HG02798 (cell line): ENCODE measurements around the gene LSR.
"Not testable (repeated sequence)": the region's sequence is repeated elsewhere in the genome, so short reads cannot be mapped to it uniquely, and the experiment has no call there.

ENCODE experiments used
- ATAC-seq: cut with Tn5 transposase; IDR thresholded peaks from one replicate; pipeline ENCODE4 v1.9.1; 2021; ENCODE audit warnings: mild to moderate bottlenecking; ENCODE audit not compliant: unreplicated experiment, poor library complexity

Gene LSR

DNA sequence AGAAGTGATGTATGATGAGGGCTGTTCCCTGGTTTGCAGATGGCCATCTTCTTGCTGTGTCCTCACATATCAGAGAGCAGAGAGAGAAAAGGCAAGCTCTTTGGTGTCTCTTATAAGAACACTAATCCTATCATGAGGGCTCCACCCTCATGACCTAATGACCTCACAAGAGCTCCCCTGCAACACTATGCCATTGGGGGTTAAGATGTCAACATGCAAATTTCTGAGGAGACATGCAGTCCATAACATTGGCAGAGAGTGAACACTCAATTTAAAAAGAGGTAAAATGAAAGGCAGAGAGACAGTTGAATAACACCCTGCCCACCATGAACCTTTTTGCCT, 31.2 kb upstream of the LSR start:
- no peak for ATAC-seq

DNA sequence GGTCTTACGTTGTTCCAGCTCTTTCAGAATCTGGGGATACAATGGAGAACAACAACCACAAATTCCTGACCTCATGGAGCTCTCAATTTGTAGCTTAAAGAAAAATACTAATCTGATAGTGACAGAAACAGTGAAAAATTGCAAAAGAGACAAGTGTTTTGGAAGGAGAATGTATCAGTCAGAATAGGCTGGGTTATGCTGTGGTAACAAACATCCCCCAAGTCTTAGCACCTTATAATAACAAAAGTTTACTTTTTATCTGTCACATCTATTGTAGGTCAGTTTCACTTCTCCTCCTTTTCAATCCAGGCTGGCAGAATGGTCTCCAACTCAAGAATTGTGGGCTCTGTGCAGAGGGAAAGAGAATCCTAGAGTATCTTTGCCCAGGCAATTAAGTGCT, 29.8 kb upstream of the LSR start:
- no peak for ATAC-seq

DNA sequence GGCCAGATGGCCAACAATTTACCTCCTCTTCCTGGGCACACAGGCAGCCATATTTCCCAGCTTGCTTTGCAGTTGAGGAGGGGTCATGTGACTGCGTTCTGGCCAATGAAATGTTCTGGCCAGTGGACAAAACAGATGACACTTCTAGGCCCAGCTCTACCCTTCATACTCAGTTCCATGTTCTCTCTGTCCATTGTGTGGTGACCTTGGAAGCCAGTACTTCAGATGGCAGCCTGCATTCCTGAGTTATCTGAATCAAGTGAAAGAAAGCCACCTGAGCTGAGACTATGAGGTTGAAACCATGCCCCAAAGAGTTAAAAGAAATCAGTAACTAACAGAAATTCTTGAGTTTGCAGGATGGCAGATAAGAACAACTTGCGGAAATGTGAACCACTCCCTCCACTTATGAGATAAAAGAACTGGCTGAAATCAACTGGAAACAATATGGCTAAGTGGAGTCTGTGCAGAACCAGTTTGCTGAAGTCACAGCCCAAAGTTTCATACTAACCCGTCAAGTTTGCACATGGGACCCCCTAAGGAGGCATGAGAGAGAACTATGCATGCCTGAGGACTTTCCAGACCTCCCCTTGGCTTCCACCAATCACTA, 28.4 kb upstream of the LSR start:
- ATAC-seq, result no peak

DNA sequence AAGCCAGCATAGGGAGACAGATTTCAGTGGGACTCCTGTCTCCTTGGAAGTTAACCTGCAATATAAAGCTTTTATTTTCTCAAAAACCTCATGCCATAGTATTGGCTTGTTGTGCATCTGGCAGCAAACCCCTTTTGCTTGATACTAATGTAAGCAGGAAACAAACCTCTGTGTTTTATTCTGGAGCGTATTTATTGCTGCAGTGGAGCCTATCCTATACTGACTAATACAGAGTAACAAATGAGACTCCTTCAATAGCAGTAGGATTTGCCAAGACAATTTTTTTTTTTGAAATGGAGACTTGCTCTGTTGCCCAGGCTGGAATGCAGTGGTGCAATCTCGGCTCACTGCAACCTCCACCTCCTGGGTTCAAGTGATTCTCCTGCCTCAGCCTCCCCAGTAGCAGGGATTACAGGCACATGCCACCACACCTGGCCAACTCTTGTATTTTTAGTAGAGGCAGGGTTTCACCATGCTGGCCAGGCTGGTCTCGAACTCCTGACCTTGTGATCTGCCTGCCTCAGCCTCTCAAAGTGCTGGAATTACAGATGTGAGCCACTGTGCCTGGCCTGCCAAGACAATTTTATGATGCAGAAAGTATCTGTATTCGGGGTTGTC, 27.7 kb upstream of the LSR start:
- ATAC-seq, result not testable (repeated sequence)

DNA sequence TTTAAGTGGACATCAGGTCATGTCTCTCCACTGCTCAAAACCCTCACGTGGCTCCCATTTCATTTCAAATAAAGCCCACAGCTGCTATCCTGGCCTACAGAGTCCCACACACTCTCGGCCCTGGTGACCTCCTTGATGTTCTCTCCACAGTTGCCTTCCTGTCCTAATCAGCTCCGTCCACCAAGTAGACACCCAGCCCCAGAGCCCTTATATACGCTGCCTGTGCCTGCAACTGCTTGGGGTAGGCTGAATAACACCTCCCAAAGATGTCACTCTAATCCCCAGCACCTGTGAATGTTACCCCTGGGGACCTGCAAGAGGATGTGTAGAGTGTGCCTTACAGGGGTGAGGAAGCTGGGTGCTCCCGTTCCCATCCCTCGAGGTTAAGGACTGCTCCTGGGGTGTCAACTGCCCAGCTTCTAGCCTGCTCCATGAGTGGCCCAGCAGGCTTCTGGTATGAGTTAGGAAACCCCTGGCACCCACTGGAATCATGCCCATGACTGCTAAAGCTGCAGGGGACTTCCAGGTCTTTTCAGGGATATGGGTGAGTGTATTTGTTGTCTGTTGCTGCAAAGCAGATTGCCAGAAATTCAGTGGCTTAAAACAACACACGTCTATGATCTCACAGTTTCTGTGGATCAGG, 26.3 kb upstream of the LSR start:
- no peak for ATAC-seq

DNA sequence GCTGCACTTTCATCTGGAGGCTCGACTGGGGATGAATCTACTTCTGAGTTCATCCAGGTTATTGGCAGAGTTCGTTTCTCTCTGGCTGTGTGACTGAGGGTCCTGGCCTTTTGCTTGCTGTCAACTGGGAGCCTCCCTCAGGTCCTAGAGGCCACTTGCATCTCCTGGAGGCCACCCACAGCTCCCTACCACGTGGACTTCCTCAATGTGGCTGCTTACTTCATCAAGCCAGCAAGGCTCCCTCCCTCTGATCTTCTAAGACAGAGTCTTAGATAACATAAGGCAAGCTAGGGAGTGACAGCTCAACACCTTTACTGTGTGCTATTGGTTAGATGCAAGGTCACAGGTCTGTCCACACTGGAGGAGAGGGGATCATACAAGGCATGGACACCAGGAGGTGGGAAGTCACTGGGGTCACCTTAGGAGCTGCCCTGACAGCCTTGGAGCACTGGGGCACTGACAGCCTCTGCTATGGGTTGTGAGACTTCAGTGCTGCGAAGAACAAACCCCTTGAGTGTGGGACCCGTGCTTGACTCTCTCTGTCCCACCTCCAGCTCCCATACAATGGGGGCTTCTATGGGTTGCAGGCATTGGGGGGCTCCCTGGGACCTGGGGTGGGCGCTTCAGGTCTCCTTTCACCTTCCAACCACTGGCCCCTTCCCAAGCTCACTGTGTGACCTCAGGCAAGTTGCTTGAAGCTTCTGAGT, 25.6 kb upstream of the LSR start:
- ATAC-seq, result no peak

DNA sequence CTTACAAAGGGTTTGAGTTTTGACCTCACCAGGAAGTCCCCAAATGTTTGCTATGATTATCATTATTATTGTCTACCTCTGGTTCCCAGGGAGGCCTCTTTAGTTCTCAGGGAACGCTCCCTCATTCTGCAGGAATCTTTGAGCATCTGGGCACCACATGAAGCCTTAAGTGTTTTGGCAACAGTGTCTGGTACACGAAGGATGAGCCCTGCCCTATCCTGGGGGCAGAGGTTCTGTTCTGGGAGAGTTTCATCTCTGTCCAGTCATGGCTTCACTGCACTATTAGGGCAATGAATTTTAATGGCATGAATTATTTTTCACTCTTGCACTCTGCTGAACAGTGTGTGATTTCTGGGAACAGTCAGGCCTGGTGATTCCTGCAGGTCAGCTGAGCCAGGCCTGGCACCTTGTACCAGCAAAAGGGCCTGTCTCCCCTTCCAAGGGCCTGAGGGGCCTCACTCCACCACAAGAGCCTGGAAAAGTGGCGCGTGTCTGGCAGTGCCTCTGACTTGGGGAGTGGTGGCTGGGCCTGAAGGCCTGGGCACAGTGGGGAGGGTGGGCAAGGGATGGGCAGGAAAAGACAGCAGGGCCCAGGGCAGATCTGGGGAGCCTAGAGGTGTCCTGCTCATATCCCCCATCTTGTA, 24.8 kb upstream of the LSR start:
- no peak for ATAC-seq

DNA sequence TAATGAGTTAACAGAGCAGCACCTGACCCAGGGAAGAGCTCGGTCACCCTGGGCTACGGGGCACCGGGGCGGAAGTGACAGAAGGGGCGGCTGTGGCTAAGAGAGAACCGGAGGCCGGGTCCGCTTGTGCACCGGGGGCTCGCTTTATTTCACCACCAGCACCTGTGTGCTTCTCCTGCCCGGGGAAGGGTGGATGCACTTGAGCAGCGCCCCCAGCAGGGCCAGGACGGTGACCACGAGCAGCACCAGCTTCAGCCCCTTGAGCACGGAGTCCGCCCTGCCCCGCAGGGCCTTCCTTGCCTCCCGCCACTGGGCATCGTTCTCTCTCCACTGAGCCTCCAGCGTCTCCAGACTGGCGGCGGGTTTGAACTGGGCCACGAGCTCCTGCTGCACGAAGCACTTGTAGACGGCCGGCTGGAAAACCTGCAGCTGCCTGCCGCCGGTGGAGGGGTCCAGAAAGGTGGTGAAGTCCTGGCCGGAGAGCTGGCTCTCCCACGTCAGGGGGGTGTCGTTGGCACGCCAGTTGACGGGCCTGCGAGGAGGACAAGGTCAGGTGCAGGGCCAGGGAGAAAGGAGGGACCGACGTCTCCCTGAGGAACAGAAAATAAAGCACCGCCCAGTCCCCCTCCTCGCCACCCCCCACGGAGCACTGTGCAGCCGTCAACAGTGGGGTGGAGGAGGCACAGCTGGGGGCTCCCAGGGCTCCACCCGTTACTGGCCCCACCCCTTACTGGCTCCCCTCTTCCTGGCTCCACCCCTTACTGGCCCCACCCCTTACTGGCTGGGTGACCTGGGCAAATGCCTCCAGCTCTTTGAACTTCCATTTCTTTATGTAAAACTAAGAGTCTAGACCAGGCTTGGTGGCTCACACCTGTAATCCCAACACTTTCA, 23.9 kb upstream of the LSR start:
- no peak for ATAC-seq

DNA sequence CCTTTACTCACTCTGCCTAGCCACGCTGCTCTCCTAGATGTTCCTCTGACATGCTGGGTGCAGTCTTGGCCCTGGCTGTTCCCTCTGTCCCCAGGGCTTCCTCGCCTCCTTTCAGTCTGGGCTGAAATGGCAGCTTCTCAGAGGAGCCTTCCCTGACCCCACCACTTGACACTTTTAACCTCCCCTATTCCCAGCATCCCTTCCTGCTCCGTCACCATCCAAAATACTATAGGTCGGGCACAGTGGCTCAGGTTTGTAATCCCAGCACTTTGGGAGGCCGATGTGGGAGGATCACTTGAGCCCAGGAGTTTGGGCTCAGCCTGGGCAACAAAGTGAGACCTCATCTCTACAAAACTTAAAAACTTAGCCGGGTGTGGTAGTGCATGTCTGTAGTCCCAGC, 22.9 kb upstream of the LSR start:
- no peak for ATAC-seq

DNA sequence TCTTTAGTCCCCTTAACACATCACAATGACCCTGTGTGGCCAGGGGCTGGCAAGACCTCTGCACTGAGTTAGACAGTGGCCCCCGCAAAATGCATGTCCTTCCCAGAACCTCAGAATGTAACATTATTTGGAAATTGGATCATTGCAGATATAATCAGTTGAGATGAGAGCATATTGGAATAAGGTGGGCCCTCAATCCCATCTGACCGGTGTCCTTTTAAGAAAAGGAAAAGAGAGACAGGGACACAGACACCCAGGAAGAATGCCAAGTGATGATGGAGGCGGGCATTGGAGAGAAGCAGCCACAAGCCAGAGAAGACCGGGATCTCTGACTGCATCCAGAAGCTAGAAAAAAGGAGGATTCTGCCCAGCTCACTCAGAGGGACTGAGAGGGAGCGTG, 22.1 kb upstream of the LSR start:
- no peak for ATAC-seq

DNA sequence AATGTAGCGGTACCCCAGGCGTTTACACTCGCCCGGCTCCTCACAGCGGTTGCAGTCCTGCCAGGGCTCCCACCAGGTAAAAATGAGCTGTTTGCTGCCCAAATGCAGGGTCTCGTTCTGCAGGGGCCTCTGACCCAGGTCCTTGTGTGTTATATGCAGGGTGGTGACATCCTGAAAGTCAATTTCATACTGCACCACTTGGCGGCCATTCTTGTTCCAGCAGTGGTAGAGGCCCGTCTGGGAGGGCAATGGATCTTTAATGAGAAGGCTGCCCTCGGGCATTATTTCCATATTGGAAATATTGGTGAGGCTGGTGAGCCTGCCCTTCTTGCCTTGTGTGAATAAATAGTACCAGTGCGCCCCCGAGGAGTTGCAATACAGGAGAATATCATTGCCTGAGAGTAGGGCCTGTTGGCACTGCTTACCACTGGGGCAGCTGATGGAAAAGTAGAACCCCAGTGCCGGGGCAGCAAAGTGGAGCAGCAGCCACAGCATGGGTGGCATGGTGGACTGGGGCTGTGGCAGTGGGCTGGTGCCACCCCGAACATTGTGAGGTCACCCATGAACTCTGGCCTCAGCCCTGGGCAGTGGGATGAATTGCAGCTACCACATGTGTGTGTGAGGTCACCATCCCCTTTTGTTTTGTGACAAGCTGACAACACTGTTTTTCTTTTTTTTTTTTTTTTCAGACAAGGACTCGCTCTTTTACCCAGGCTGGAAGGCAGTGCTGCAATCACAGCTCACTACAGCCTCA, 20.4 kb upstream of the LSR start, which contains the start of gene FAM187B:
TSS of gene FAM187B (minus strand) at position 563 of the 754 bp plus-strand sequence. CDS start at position 504, 59 bp downstream.
- no peak for ATAC-seq

DNA sequence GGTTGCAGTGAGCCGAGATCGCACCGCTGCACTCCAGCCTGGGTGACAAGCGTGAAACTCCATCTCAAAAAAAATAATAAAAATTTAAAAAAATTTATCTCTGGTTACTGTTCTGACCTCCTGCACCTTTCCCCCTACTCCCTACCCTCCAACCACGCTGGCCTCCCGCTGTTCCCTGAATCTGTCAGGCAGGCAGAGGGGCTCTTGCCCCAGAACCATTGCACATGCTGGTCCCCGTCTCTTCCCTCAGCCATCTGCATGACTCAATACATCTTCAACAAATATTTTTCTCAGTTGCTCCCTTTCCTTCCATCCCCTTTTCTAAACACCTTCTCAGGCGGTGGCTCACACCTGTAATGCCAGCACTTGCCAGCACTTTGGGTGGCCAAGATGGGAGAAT, 19.2 kb upstream of the LSR start:
- no peak for ATAC-seq

DNA sequence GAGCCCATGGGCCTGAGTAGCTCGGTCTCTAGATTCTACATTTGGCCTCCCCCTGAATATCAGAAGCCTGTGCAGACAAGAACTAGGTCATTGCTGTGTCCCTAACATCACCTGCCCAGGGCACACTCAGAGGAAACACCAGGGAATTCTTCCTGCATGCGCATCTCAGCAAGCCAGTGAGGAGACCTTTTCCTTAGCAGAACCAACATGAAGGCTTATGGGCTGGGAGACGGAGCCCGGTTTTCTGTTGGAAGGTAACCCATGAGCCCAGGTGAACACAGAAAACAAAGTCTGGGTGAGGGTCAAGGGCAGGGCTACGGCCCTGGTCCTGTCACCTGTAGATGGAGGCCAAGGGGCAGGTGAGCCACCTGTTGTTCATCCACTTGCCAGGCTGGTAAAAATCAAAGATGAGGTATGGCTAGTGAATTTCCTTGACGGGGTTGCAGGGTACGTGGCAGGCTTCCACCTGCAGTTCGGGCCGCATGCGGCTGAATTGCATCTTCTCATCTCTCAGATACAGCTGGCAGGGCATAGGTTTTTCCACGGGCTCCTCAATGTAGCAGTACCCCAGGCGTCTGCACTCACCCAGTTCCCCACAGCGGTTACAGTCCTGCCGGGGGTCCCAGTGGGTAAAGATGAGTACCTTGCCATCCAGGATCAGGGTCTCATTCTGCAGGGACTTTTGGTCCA, 16.7 kb upstream of the LSR start:
- ATAC-seq, result no peak

DNA sequence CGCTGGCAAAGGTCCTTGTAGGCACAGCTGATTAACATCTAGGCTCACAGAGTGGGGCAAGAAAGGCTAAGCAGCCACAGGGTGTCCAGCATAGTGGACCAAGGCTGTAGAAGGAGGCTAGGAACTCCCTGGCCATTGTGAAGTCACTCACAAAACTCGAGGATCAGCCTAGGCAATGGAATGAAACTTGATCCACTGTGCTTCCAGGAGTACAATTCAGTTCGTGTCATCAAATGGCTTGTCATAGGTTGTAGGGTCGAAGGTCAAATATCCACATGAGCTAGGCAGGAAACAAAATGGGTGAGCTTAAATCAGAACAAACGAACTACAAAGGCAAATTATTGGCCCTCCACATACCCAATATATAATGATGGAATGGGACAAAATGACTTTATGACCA, 15.9 kb upstream of the LSR start:
- ATAC-seq, result no peak

DNA sequence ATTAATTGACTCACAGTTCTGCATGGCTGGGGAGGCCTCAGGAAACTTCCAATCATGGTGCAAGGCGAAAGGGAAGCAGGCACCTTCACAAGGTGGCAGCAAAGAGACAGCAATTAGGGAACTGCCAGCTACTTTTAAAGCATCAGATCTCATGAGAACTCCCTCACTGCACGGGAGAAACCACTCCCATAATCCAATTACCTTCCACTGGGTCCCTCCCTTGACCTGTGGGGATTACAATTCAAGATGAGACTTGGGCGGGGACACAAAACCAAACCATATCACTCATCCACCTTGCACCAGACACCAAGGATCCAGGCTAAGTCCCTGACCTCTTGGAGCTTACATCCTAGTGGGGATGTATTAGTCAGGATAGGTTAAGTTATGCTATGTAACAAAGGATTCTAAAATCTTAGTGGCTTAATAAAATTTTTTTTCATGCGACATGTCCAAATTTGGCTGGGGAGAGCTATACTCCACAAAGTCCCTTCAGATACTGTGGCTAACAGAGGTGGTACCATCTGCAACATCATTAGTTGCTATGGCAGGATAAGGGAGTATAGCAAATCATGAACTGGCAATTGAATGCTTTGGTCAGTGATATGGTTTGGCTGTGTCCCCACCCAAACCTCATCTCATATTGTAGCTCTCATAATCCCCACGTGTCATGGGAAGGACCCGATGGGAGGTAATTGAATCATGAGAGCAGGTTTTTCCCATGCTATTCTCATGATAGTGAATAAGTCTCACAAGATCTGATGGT, 12.0 kb upstream of the LSR start:
- no peak for ATAC-seq

DNA sequence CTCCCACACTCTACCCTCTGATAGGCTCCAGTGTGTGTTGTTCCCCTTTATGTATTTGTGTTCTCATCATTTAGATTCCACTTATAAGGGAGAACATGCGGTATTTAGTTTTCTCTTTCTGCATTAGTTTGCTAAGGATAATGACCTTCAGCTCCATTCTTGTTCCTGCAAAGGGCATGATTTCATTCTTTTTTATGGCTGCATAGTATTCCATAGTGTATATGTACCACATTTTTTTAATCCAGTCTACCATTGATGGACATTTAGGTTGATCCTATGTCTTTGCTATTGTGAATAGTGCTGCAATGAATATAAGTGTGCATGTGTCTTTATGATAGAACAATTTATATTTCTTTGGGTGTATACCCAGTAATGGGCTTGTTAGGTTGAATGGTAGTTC, 9.2 kb upstream of the LSR start:
- ATAC-seq, result not testable (repeated sequence)

DNA sequence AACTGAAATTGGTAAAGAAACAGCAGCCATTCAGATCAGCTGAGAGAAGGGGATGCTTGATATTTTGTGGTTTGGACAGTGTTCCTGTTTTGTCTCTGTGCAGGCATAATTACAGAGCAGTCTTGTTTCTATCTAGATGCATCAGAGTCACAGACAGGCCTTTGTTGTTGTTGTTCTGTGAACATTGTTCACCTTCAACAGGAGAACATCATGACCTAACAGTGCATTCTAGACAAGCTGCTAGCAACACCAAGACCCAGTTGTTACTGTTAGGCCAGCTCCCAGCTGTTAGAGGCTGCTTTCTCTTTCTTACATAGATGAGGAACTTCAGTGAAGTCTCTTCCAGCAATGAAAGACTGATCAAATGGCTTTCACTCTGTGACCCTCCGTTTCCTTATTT, 8.5 kb upstream of the LSR start:
- no peak for ATAC-seq

DNA sequence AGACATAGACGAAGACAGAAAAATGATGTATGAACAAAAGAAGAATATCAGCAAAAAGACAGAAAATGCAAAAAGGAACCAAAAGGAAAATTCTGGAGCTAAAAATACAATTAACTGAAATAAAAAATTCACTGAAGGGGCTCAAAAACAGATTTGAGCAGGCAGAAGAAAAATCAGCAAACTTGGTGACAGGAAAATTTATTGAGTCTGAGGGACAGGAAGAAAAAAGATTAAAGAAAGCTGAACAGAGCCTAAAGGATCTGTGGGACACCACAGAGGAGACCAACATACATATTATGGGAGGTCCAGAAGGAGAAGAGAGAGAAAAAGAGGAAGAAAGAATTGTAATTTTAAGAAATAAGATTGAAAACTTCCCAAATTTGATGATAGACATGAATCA, 7.4 kb upstream of the LSR start:
- no peak for ATAC-seq
